Measurements from ENCODE around the gene ZBTB11. TPM values are rescaled to one million over a fixed set of nuclear protein-coding genes. Genes with fewer than 3 reads are reported as not detected.

Gene ZBTB11
- total and polyA plus RNA-seq, 2 experiments from 2014 or later = 5.1 to 19.0 TPM

DNA sequence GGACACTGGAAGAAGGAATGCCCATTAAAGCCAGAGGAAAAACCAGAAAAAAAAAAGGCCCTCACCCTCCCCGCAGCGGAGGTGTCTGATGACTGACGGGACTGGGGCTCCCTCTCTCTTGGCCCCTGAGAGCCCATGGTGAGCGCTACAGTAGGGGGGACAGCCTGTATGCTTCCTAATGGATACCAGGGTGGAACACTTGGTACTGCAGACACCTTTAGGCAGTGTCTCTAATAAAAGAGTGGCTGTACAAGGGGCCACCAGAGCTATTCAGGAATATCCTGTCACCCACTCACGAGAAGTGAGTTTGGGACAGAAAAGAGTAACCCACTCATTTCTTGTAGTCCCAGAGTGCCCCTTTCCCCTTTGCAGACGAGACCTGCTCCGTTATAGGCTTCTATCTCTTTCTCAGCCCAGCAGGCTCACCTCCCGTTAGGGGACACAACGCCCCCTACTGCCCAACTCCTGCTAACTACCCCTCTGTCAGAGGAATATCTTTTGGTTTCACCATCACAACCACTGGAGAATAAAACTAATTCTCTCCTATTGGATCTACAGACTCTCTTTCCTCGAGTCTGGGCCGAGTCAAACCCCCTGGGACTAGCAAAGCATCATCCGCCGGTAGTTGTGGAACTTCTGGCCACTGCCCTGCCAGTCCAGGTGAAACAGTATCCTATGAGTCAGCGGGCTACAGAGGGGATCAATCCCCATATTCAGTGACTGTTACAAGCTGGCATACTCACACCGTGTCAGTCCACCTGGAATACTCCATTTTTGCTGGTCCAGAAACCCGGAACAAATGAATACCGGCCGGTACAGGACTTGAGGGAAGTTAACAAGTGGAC lies 40.8 kb downstream of the ZBTB11 start:
- Histone ChIP-seq H3K9me3 (ENCODE audit: low read depth) (no peaks in the 10 kb centered on the region), H3K4me3 (no peak overlapping the region), H3K4me1 (ENCODE audit: insufficient read depth) (peaks cover 2% of the 10 kb centered on the region), H4K20me1 (ENCODE audit: insufficient read depth, poor library complexity, severe bottlenecking) (no peaks in the 10 kb centered on the region), H3K4me2 (no peak overlapping the region), H3K36me3 (replicated peaks; ENCODE audit: insufficient read depth, low read depth) (no peaks in the 10 kb centered on the region), H3K79me2 (no peaks in the 10 kb centered on the region), H3K9me2 (replicated peaks; ENCODE audit: insufficient read depth) (no peaks in the 10 kb centered on the region), H3K27ac (no peak overlapping the region), H2AFZ (no peak overlapping the region), H3K27me3 (no peaks in the 10 kb centered on the region)
- TF ChIP-seq EZH2phosphoT487 (IDR thresholded peaks at IDR 0.05; ENCODE audit: low read depth, severe bottlenecking, unreplicated experiment) = no peak
- TF ChIP-seq, protein P1, sequence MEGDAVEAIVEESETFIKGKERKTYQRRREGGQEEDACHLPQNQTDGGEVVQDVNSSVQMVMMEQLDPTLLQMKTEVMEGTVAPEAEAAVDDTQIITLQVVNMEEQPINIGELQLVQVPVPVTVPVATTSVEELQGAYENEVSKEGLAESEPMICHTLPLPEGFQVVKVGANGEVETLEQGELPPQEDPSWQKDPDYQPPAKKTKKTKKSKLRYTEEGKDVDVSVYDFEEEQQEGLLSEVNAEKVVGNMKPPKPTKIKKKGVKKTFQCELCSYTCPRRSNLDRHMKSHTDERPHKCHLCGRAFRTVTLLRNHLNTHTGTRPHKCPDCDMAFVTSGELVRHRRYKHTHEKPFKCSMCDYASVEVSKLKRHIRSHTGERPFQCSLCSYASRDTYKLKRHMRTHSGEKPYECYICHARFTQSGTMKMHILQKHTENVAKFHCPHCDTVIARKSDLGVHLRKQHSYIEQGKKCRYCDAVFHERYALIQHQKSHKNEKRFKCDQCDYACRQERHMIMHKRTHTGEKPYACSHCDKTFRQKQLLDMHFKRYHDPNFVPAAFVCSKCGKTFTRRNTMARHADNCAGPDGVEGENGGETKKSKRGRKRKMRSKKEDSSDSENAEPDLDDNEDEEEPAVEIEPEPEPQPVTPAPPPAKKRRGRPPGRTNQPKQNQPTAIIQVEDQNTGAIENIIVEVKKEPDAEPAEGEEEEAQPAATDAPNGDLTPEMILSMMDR (IDR thresholded peaks at IDR 0.05; ENCODE audit: poor library complexity) = peak; percentile 59
- WGBS (ENCODE audit: low lambda C conversion rate, missing lambda C conversion rate) = 54% methylated on average over 18 of the region's 18 CpGs
- peak; percentile 66 for DNase-seq (ENCODE audit: low spot score)

- no peak overlapping the region for H3K27ac ChIP-seq
- no peaks in the 10 kb centered on the region for H3K36me3 ChIP-seq (replicated peaks; ENCODE audit: insufficient read depth, low read depth)
- no peaks in the 10 kb centered on the region for H4K20me1 ChIP-seq (ENCODE audit: insufficient read depth, poor library complexity, severe bottlenecking)
- no peaks in the 10 kb centered on the region for H3K27me3 ChIP-seq
- no peaks in the 10 kb centered on the region for H3K9me3 ChIP-seq (ENCODE audit: low read depth)
- no peak overlapping the region for H2AFZ ChIP-seq
- WGBS (ENCODE audit: low lambda C conversion rate, missing lambda C conversion rate) = 56% methylated on average over 9 of the region's 9 CpGs
- H3K4me3 ChIP-seq = no peak overlapping the region
- H3K9me2 ChIP-seq (replicated peaks; ENCODE audit: insufficient read depth) = no peaks in the 10 kb centered on the region
- no peaks in the 10 kb centered on the region for H3K4me1 ChIP-seq (ENCODE audit: insufficient read depth)
- TF ChIP-seq, protein P1 (IDR thresholded peaks at IDR 0.05; ENCODE audit: poor library complexity) = no peak
- TF ChIP-seq EZH2phosphoT487 (IDR thresholded peaks at IDR 0.05; ENCODE audit: low read depth, severe bottlenecking, unreplicated experiment) = no peak
- no peak for TF ChIP-seq EZH2 (IDR thresholded peaks at IDR 0.05; ENCODE audit: borderline replicate concordance)
- H3K4me2 ChIP-seq = no peak overlapping the region
- H3K79me2 ChIP-seq = no peaks in the 10 kb centered on the region
- DNase-seq (ENCODE audit: low spot score) = no peak
These were observed 41.6 kb downstream of the ZBTB11 start for GRCh38 chr3:101635345-101635744.

GRCh38 chr3:101634591-101635196 lies 42.2 kb downstream of the ZBTB11 start:
- no peak overlapping the region for H3K4me2 ChIP-seq
- no peaks in the 10 kb centered on the region for H3K9me3 ChIP-seq (ENCODE audit: low read depth)
- no peak overlapping the region for H3K27ac ChIP-seq
- DNase-seq (ENCODE audit: low spot score) = no peak
- no peaks in the 10 kb centered on the region for H4K20me1 ChIP-seq (ENCODE audit: insufficient read depth, poor library complexity, severe bottlenecking)
- no peaks in the 10 kb centered on the region for H3K4me1 ChIP-seq (ENCODE audit: insufficient read depth)
- no peak overlapping the region for H2AFZ ChIP-seq
- no peaks in the 10 kb centered on the region for H3K9me2 ChIP-seq (replicated peaks; ENCODE audit: insufficient read depth)
- H3K4me3 ChIP-seq = no peak overlapping the region
- H3K27me3 ChIP-seq = no peaks in the 10 kb centered on the region
- 81% methylated on average over 9 of the region's 9 CpGs for WGBS (ENCODE audit: low lambda C conversion rate, missing lambda C conversion rate)
- no peaks in the 10 kb centered on the region for H3K36me3 ChIP-seq (replicated peaks; ENCODE audit: insufficient read depth, low read depth)
- TF ChIP-seq, protein P1 (IDR thresholded peaks at IDR 0.05; ENCODE audit: poor library complexity) = no peak
- TF ChIP-seq EZH2 (IDR thresholded peaks at IDR 0.05; ENCODE audit: borderline replicate concordance) = no peak
- no peak for TF ChIP-seq EZH2phosphoT487 (IDR thresholded peaks at IDR 0.05; ENCODE audit: low read depth, severe bottlenecking, unreplicated experiment)
- no peaks in the 10 kb centered on the region for H3K79me2 ChIP-seq

Data from hepatocyte (in vitro differentiated cells).